Lower leg skin (tissue), 3 donors: ENCODE data around the gene CWH43.

Source experiments
- CTCF ChIP-seq, 3 donors: fragments of 450-650 bp; IDR thresholded peaks; one replicate each; pipeline ENCODE4 v1.5.1; 2016; ENCODE audit warnings: antibody characterized with exemption in 3 of 3, mild to moderate bottlenecking in 3 of 3, moderate library complexity in 2 of 3
- POLR2A ChIP-seq, 2 donors: fragments of 450-650 bp; IDR thresholded peaks; one replicate each; pipeline ENCODE4 v1.6.1; 2016 to 2017; ENCODE audit warnings: antibody characterized with exemption in 2 of 2, mild to moderate bottlenecking in 1 of 2, moderate library complexity in 1 of 2

DNA sequence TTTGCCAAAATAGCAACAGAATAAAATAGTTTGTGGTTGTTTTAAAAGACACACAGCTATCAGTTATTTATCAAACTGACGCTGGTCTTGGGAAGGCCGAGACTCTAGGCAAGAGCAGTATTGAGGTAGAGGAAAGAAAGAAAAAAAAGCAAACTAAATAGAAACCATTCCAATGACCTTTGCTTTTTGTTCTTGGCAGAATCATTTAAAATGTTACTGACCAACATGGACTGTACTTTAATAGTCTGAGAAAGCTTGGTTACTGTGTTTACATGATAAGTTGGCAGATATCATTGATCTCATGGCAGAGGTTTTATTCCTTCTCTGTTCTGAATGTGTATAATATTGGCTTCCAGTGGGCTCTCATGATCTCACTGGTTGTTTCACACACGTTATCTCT is 11.9 kb downstream of the CWH43 start:
- TF ChIP-seq CTCF (IDR thresholded peaks at IDR 0.05) (no peak), POLR2A (IDR thresholded peaks at IDR 0.05) (no peak)
